Measurements from ENCODE around the gene WFDC12.

WFDC12 gene

GRCh38 chr20:45088247-45088646 lies 36.0 kb downstream of the WFDC12 start:
- no peak for DNase-seq

GRCh38 chr20:45087814-45088213 lies 36.5 kb downstream of the WFDC12 start:
- no peak for DNase-seq

DNA sequence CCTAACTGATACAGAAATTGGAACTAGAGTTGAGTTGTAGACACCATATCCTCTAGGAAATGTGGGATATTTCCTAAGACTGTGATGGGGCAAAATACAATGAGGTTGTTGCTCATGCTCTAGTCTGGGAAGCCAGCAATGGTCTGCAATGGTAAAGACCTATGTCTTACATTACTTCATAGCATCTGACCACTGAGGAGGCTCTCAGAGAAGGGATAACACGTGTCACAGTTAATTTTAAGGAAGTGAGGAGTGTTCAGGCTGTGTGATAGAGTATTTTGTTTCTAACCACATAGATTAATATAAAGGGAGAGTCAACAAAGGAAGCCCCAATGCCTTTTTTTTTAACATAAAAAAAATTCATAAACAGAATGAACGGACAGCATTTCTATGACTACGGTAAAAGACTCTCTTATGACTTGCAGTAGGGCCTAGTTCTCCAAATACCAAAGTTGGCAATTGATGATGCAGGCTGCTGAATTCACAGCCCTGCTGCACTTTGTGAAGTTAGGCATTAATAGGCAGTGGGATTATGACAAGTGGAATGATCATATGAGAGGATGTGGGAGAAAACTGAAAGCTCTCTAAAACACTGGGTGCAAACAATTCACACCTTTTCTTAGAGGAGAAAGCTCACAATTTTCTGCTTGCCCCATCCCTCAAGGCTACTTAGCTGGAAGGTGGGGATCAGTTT lies 37.0 kb downstream of the WFDC12 start:
- DNase-seq, result no peak

- no peak for DNase-seq
Observed at GRCh38 chr20:45085867-45086266, 38.4 kb downstream of the WFDC12 start.

GRCh38 chr20:45085289-45085688 lies 39.0 kb downstream of the WFDC12 start:
- no peak for DNase-seq

DNA sequence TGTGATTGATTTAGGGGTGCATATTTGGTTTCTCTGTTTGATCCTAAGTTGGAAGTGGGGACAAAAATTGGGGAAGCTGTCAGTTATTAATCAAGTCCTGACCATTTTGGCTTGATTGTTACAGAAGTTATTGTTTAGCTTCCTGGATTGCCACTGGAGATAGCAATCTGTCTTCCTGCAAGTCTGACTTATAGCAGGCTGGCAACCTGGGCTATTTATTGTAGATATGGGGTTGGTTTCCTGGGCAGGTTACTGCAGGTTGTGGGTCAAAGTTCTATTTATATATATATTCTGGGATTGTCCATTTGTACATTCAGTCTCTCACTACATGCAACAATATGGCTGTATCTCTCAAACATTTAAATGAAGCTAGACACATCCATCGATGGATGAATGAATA lies 41.1 kb downstream of the WFDC12 start:
- no peak for DNase-seq

DNA sequence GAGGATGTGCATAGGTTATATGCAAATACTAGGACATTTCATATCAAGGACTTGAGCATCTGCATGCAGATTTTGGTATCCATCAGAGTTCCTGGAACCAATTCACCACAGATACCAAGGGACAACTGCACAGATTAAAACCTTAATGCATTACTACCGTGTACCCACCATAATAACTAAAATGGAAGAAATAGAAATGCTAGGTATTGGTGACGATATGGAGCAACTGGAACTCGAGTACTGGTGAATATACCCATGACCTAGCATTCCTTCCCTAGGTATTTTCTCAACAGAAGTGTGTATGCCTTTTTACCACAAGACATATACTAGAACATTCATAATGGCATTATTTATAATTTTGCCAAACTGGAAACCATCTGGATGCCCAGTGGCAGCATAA lies 41.8 kb downstream of the WFDC12 start:
- no peak for DNase-seq

GRCh38 chr20:45080867-45081624 lies 43.2 kb downstream of the WFDC12 start:
- DNase-seq, result no peak

- DNase-seq, result no peak
Observed at GRCh38 chr20:45077559-45077958, 46.7 kb downstream of the WFDC12 start.
